ENCODE measurements around the gene SRSF2. TPM values are rescaled to one million over a fixed set of nuclear protein-coding genes. Genes with fewer than 3 reads are reported as not detected.
A peak's percentile ranks its signal among the peaks of the same experiment; 100 is the strongest.

Gene SRSF2
- total and polyA plus RNA-seq, 9 of the 15 experiments (the other 6 are each of a cell fraction or from before 2014, with no cell fraction given), result 161 to 583 (median 393) TPM

DNA sequence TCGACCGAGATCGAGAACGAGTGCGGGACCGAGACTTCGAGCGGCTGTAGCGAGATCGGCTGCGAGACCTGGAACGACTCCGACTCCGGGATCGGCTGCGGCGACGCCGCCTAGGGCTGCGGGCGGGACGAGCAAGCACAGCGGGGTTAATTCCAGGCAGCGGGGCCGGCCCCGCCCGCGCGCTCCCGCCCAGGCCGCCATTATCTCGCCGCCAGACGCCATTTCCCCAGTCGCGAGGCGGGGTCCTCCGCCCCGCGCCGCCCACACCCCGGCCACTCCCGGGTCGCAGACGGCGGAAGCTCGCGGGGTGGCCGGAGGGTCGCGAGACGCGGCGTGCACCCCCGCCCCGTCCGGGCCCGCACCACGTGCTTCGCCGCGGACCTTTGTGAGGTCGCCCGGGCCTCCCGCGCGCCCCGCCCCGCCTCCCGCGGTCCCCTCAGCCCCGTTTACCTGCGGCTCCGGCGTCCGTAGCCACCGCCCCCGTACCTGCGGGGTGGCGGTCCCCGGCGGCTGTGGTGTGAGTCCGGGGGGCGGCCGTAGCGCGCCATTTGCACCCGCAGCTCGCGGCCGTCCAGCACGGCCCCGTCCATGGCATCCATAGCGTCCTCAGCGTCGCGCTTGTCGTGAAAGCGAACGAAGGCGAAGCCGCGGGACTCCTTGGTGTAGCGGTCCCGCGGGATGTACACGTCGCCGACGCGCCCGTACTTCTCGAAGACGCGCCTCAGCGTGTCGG, 616 bp downstream of the SRSF2 start (continued):
- no peak; the same call in 1 of the 2 replicates for TF ChIP-seq ATF6 (CRISPR knock-in tag; IDR thresholded peaks at IDR 0.05)
- no peak for TF ChIP-seq ZKSCAN1 (IDR thresholded peaks at IDR 0.05; ENCODE audit: low read depth, low read length)
- peak; percentile 99; the same call in 1 of the 2 replicates for TF ChIP-seq AFF4 (CRISPR knock-in tag; IDR thresholded peaks at IDR 0.05)
- TF ChIP-seq KDM5B (IDR thresholded peaks at IDR 0.05; ENCODE audit: insufficient replicate concordance, low read depth, low read length), result no peak
- peak; percentile 96 for TF ChIP-seq HMGN3 (IDR thresholded peaks at IDR 0.05; ENCODE audit: borderline replicate concordance, extremely low read depth, insufficient read length, low read depth, low read length)
- TF ChIP-seq SMAD1 (IDR thresholded peaks at IDR 0.05; ENCODE audit: low read depth, low read length, partially characterized antibody), result no peak
- no peak for TF ChIP-seq POLR3A (IDR thresholded peaks at IDR 0.05; ENCODE audit: borderline replicate concordance, extremely low read depth, insufficient read depth, insufficient read length)
- no peak for TF ChIP-seq MTF1 (CRISPR knock-in tag; IDR thresholded peaks at IDR 0.05; ENCODE audit: borderline replicate concordance)
- TF ChIP-seq E2F4 (CRISPR knock-in tag; IDR thresholded peaks at IDR 0.05; ENCODE audit: low read depth), result peak; percentile 70
- peak; percentile 94 for TF ChIP-seq ZC3H11A (IDR thresholded peaks at IDR 0.05; ENCODE audit: low read depth, low read length)
- TF ChIP-seq KLF1 (tag; IDR thresholded peaks at IDR 0.05), result 0 out of 2 replicates have a peak, but pooled peaks have one; percentile 37
- TF ChIP-seq MXD1 (CRISPR knock-in tag; IDR thresholded peaks at IDR 0.05; ENCODE audit: borderline replicate concordance, poor library complexity, severe bottlenecking), result peak; percentile 60
- TF ChIP-seq PHB2 (IDR thresholded peaks at IDR 0.05; ENCODE audit: low read depth), result no peak
- TF ChIP-seq ZNF507 (tag; conservative IDR thresholded peaks at IDR 0.05), result no peak
- no peak; the same call in 1 of the 2 replicates for TF ChIP-seq ZNF511 (CRISPR knock-in tag; IDR thresholded peaks at IDR 0.05)
- peak; percentile 73; the same call in 1 of the 2 replicates for TF ChIP-seq ELF4 (CRISPR knock-in tag; IDR thresholded peaks at IDR 0.05)

Data from K562 (cell line).